Ovary (tissue), 9 donors: ENCODE results near the gene ITPR1. TPM values are rescaled to one million over a fixed set of nuclear protein-coding genes. Genes with fewer than 3 reads are reported as not detected.
A peak's percentile ranks its signal among the peaks of the same experiment; 100 is the strongest.

Source experiments
- DNase-seq, 5 donors: peaks; one replicate each; pipeline ENCODE4 v3.0.0-alpha.2; 2019 to 2020
- H3K27ac ChIP-seq, 2 donors: fragments of 200-600 bp; one replicate each; pipeline versions ENCODE4 v1.5.1 to v1.8.0; 2019 to 2022
- H3K27me3 ChIP-seq: fragments of 200-600 bp; one replicate; pipeline ENCODE4 v1.8.0; 2022
- H3K36me3 ChIP-seq: fragments of 200-600 bp; sonication (generic); one replicate; pipeline ENCODE4 v1.5.1; 2019
- H3K4me1 ChIP-seq: one replicate; pipeline ENCODE4 v1.8.1; 2013; ENCODE audit warnings: mild to moderate bottlenecking, moderate library complexity; ENCODE audit not compliant: insufficient read depth
- H3K4me3 ChIP-seq: fragments of 200-600 bp; sonication (generic); one replicate; pipeline ENCODE4 v1.5.1; 2017
- H3K9me3 ChIP-seq, 2 donors: fragments of 200-600 bp in 1 of 2; sonication (generic) in 1 of 2; one replicate each; pipeline versions ENCODE4 v1.5.1 to v1.8.1; 2013 to 2019; ENCODE audit warnings: mild to moderate bottlenecking in 1 of 2, moderate library complexity in 1 of 2
- CTCF ChIP-seq, 3 donors: fragments of 450-650 bp in 2 of 3; fragments of 200-600 bp in 1 of 3; IDR thresholded peaks; one replicate each; pipeline versions ENCODE4 v1.5.1 to v1.8.0; 2016 to 2022; ENCODE audit warnings: antibody characterized with exemption in 3 of 3, mild to moderate bottlenecking in 1 of 3
- EP300 ChIP-seq: sonication (generic); formaldehyde crosslinking; IDR thresholded peaks from one replicate; pipeline ENCODE4 v1.6.1; 2017; ENCODE audit warnings: antibody characterized with exemption
- POLR2A ChIP-seq: fragments of 450-650 bp; IDR thresholded peaks from one replicate; pipeline ENCODE4 v1.6.1; 2017; ENCODE audit warnings: antibody characterized with exemption, mild to moderate bottlenecking, moderate library complexity
- WGBS, 3 donors: extraction: QIAGEN DNeasy Blood & Tissue Kit in 1 of 3; methylation state at CpG; one replicate each; pipeline versions ENCODE4 v1.1.5 to v1.1.7; 2013 to 2017; 5-methylcytosine and 5-hydroxymethylcytosine counted together
- intact Hi-C, 4 donors: fragments of 100-400 bp; cut with DNase I; formaldehyde crosslinking; loops; one replicate each; pipeline versions ENCODE4 v1.11.0 to v1.15.1; 2022 to 2023
- polyA plus RNA-seq, 2 donors: library from polyadenylated mRNA; stranded (reverse); fragments of 200-250 nt in 1 of 2; fragments of 350-450 nt in 1 of 2; fragmentation: Illumina TruSeq in 1 of 2; extraction: RNeasy Lipid Tissue Mini Kit (QIAGEN cat#74804) in 1 of 2; gene quantifications; one replicate each; pipeline ENCODE4 v1.2.3, GENCODE V29; 2013 to 2014
- total RNA-seq, 7 donors: library from RNA; depleted of rRNA in 2 of 7; stranded (reverse); fragments of >200 nt in 2 of 7; fragmentation: NEBNext Ultra II Directional in 3 of 7; extraction: Animal tissue kit (Norgen Biotek cat#: 25700) in 3 of 7; gene quantifications; one replicate each; pipeline versions ENCODE4 v1.1.0 to v1.2.4, GENCODE V29; 2016 to 2023
- donor health status: DM: no; HTN: no; CAD: no; lungs with moderate emphysema.
- donor health status: DM: no; HTN: no; CAD: no.
- donor health status: Bipolar disorder and iron deficiency.
- donor health status: DM: yes; HTN: yes; CAD: no.
- donor health status: DM: no; HTN: no; CAD: no.
- donor health status: DM: yes; HTN: yes; CAD: no.

ITPR1 gene
- total and polyA plus RNA-seq, 9 donors, result 59.5 to 313 (median 144) TPM

GRCh38 chr3:4509983-4510755 lies 17.0 kb downstream of the ITPR1 start:
- H3K9me3 ChIP-seq, result no peaks in the 10 kb centered on the region
- TF ChIP-seq CTCF (IDR thresholded peaks at IDR 0.05) (no peak), POLR2A (no peak), EP300 (no peak)
- H3K4me1 ChIP-seq, result peaks cover 37% of the 10 kb centered on the region
- H3K27ac ChIP-seq, result no peak overlapping the region
- 73 to 79% (median 76%) methylated on average over 5 of the region's 5 CpGs for WGBS, 3 donors
- no peak overlapping the region for H3K4me3 ChIP-seq
- intact Hi-C loops, result loop anchor here in 1 of 4 donors (5.0 kb wide), 1 partner anchor 42 kb away; no protein-coding TSS in a partner anchor
- no peaks in the 10 kb centered on the region for H3K36me3 ChIP-seq
- no peak for DNase-seq
- no peaks in the 10 kb centered on the region for H3K27me3 ChIP-seq

GRCh38 chr3:4511491-4512262 lies 18.5 kb downstream of the ITPR1 start:
- peaks cover 28% of the 10 kb centered on the region for H3K4me1 ChIP-seq
- no peaks in the 10 kb centered on the region for H3K9me3 ChIP-seq
- H3K27ac ChIP-seq, result no peak overlapping the region
- TF ChIP-seq EP300, result no peak
- no peak for TF ChIP-seq CTCF (IDR thresholded peaks at IDR 0.05)
- no peak for TF ChIP-seq POLR2A
- intact Hi-C loops, result no loop called here
- WGBS, 3 donors, result 76 to 79% (median 78%) methylated on average over 7 of the region's 7 CpGs
- H3K27me3 ChIP-seq, result no peaks in the 10 kb centered on the region
- DNase-seq, result no peak
- no peak overlapping the region for H3K4me3 ChIP-seq
- no peaks in the 10 kb centered on the region for H3K36me3 ChIP-seq

DNA sequence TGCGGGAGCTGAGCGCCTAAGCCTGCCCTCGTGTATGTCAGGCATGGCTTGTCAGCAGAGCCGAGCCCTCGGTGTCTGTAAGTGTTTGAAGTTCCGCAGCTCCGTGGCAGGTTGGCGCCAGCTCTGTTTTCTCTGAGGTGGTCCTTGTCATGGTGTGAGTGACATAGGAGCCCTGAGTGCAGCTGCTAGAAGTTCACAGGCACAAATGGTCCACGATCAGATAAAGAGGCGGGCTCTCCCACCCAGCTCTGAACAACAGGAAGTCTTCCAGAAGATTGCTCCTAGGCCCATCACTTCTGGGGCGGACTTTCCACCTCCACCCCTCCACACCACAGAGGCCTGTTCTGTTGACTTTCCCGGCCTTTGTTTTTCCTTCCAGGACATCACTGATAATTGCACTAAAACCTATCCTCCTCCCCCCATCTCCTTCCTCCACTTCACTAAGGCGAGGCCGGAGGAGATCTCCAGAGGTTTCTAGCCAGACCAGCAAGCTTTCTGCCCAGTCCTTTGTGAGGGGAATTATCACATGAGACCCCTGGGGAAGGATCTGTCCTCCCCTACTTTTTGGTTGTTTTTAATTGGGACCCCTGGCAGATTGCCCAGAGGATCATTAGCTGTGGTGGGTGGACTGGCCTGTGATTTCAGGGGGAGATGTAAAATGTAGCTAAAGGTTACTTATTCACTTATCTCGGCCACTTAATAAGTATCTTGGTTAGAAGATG lies 19.9 kb downstream of the ITPR1 start:
- DNase-seq, result peak in 1 of 5 donors; percentile 43
- TF ChIP-seq EP300 (no peak), POLR2A (no peak), CTCF (IDR thresholded peaks at IDR 0.05) (no peak)
- peaks cover 24% of the 10 kb centered on the region for H3K4me1 ChIP-seq
- intact Hi-C loops, result no loop called here
- no peaks in the 10 kb centered on the region for H3K27me3 ChIP-seq
- H3K4me3 ChIP-seq, result no peak overlapping the region
- H3K9me3 ChIP-seq, result no peaks in the 10 kb centered on the region
- no peaks in the 10 kb centered on the region for H3K36me3 ChIP-seq
- peak overlapping the region in 1 of 2 donors; percentile 5 for H3K27ac ChIP-seq
- 35 to 48% (median 41%) methylated on average over 14 to 15 of the region's 15 CpGs for WGBS, 3 donors

DNA sequence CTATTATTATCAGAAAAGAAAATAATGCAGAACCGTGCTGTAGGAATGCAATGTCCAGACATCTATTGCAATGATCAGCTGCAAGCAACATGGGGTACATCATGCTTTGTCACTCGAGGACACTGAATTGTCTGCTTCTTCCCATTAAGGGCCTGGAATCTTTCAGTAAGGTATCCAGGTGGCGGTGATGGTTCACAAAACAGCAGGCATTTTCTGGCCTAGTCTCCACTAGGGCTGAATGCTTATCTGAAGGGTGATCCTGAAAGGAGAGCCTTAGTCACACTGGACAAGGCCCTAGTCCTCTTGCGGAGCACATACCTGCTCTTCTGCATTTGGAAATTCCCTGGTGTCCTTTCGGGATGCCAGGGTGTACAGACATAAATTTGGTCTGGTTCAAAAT lies 21.2 kb downstream of the ITPR1 start:
- H3K9me3 ChIP-seq, result no peaks in the 10 kb centered on the region
- H3K4me3 ChIP-seq, result no peak overlapping the region
- H3K27me3 ChIP-seq, result no peaks in the 10 kb centered on the region
- TF ChIP-seq EP300 (no peak), POLR2A (no peak), CTCF (IDR thresholded peaks at IDR 0.05) (no peak)
- H3K4me1 ChIP-seq, result peaks cover 24% of the 10 kb centered on the region
- DNase-seq, result no peak
- no peak overlapping the region for H3K27ac ChIP-seq
- WGBS, 3 donors, result 78 to 84% (median 78%) methylated on average over 5 of the region's 5 CpGs
- no peaks in the 10 kb centered on the region for H3K36me3 ChIP-seq
- intact Hi-C loops, result no loop called here
